ENCODE measurements around the gene GPR55.

DNA sequence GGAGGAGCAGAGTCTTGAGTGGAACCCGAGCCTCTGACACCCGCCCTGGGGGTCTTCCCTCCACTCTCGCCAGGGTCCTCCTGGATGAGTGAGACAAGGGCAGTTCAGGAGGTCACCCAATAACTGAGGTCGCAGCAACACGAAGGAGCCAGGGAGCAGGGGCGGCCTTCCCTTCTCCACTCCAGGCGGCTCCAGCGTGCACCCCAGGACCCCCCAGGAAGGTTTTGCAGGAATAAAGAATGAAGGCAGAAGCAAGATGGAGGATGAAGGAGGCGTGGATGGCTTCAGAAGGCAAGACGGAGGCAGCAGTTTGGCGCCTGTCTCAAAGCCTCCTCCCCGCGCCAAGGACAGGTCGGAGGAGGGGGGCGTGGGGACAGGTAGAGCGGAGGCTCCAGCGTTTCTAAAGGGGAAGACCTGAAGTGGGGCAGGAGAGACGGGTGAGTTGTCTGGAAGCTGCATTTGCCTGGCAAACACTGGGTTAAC, 60.9 kb downstream of the GPR55 start:
- TF ChIP-seq POLR2A (IDR thresholded peaks at IDR 0.05; ENCODE audit: low read depth, low read length): no peak
- TF ChIP-seq, protein P1, sequence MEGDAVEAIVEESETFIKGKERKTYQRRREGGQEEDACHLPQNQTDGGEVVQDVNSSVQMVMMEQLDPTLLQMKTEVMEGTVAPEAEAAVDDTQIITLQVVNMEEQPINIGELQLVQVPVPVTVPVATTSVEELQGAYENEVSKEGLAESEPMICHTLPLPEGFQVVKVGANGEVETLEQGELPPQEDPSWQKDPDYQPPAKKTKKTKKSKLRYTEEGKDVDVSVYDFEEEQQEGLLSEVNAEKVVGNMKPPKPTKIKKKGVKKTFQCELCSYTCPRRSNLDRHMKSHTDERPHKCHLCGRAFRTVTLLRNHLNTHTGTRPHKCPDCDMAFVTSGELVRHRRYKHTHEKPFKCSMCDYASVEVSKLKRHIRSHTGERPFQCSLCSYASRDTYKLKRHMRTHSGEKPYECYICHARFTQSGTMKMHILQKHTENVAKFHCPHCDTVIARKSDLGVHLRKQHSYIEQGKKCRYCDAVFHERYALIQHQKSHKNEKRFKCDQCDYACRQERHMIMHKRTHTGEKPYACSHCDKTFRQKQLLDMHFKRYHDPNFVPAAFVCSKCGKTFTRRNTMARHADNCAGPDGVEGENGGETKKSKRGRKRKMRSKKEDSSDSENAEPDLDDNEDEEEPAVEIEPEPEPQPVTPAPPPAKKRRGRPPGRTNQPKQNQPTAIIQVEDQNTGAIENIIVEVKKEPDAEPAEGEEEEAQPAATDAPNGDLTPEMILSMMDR (IDR thresholded peaks at IDR 0.05; ENCODE audit: extremely low read depth in 1 of 2, insufficient read depth in 1 of 2, low read depth in 1 of 2, low read length in 2 of 2): no peak

Data from endothelial cell of umbilical vein (primary cell).